Sigmoid colon (tissue), 4 donors: ENCODE data around the gene IFT80.

Experiments
- CTCF ChIP-seq, 4 experiments: fragments of 450-650 bp in 3 of 4; fragments of 200-600 bp in 1 of 4; IDR thresholded peaks; one replicate each; pipeline ENCODE4 v1.5.1; 2016 to 2019; ENCODE audit warnings: antibody characterized with exemption in 4 of 4, mild to moderate bottlenecking in 3 of 4, moderate library complexity in 2 of 4
- EP300 ChIP-seq, 4 donors: sonication (generic); formaldehyde crosslinking; IDR thresholded peaks; one replicate each; pipeline ENCODE4 v1.6.1; 2017; ENCODE audit warnings: antibody characterized with exemption in 4 of 4
- POLR2A ChIP-seq, 2 donors: fragments of 450-650 bp; IDR thresholded peaks; one replicate each; pipeline ENCODE4 v1.6.1; 2016; ENCODE audit warnings: antibody characterized with exemption in 2 of 2, mild to moderate bottlenecking in 2 of 2, moderate library complexity in 2 of 2
- POLR2AphosphoS5 ChIP-seq, 4 donors: sonication (generic); formaldehyde crosslinking; IDR thresholded peaks; one replicate each; pipeline ENCODE4 v1.6.1; 2017; ENCODE audit warnings: antibody characterized with exemption in 4 of 4

- TF ChIP-seq CTCF (IDR thresholded peaks at IDR 0.05): no peak
- no peak for TF ChIP-seq POLR2A (IDR thresholded peaks at IDR 0.05)
- no peak for TF ChIP-seq EP300 (IDR thresholded peaks at IDR 0.05)
- no peak for TF ChIP-seq POLR2AphosphoS5 (IDR thresholded peaks at IDR 0.05)
Observed at GRCh38 chr3:160437083-160437455, 38.0 kb upstream of the IFT80 start.
